Measurements from ENCODE around the gene FARSA. TPM values are rescaled to one million over a fixed set of nuclear protein-coding genes. Genes with fewer than 3 reads are reported as not detected.
A peak's percentile ranks its signal among the peaks of the same experiment; 100 is the strongest.

The FARSA gene
- total RNA-seq (2012; rRNA removed) (49.3 and 53.0 TPM in 2 replicates), polyA plus RNA-seq (2012; rRNA removed) (75.9 and 80.9 TPM in 2 replicates), Bru-seq, nascent RNA (percentile 65 among the genes with signal in this experiment), BruChase-seq, experiment 1, labeled RNA remaining after a 6-hour chase (percentile 74 among the genes with signal in this experiment), BruChase-seq, experiment 2, labeled RNA remaining after a 2-hour chase (percentile 66 among the genes with signal in this experiment)
- polyA plus RNA-seq (2012; cell fraction: cytosol; rRNA removed), result 103 and 124 TPM in 2 replicates
- polyA plus RNA-seq (2012; cell fraction: nucleus; rRNA removed; ENCODE audit: low replicate concordance), result 44.6 and 103 TPM in 2 replicates
- long read RNA-seq, transcript FARSA-201 (13 exons, 1,814 nt), result major isoform, 59 of 110 reads
- long read RNA-seq, partial matches to known transcripts, result 45 of 110 reads
- long read RNA-seq, other reads (novel, unspliced or antisense), result 6 of 110 reads

DNA sequence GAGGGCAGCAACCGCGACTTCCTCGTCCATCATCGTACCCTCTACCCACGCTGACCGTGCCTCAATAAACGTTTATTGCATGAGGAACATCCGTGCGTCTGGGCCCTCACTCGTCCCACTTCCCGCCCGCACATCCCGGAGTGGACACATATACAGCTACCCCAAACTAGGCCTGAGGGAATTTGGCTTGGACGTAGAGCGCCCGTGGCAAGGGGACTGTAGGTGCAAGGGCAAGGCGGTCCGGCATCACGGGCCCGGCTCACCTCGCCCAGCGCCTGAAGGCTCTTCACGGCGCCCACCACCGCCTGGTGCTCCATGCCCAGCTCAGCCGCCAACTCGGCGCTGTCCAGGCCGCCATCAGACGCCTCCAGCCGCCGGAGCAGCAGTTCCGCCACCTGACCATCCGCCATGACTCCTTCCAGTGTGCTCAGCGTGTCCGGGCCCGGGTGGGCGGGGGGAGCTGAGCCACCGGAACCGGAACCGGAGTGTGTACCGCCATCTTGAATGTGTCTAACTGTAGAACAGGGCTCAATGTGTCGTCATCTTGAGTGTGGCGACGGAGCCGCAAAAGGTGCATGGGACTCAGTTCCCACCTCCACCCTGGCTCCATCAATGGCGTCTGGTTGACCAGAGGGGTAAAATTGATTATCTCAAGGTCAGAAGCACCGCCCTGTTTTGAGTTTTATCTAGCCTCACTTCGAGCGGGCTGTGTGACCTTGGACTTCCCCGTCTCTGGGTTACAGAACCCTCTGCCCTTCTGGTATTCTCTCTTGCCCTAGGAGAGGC, at the start of gene FARSA:
TSS of gene FARSA (minus strand) at position 425 of the 786 bp plus-strand sequence. CDS start at position 410, 15 bp downstream.
- no peaks in the 10 kb centered on the region for H3K27me3 ChIP-seq (ENCODE audit: control insufficient read depth, insufficient read depth, low read length)
- H2BK120ac ChIP-seq (ENCODE audit: low read depth, low read length), result peak within 1 kb of the TSS; percentile 73; the same call in 1 of the 2 replicates
- peak within 1 kb of the TSS; percentile 93 for H3K4ac ChIP-seq (ENCODE audit: low read depth, low read length)
- WGBS, 2 experiments (ENCODE audit: extremely low coverage in 2 of 2, insufficient read length in 1 of 2), result 0% methylated on average over 18 of the region's 51 CpGs; no CpG with 5 or more reads in 1 of the 2 experiments
- peak within 1 kb of the TSS; percentile 100 for H2AK9ac ChIP-seq (replicated peaks; ENCODE audit: low read depth, low read length, poor library complexity)
- peak within 1 kb of the TSS; percentile 94 for H4K91ac ChIP-seq (ENCODE audit: insufficient read depth, low read depth, low read length)
- no peaks in the 10 kb centered on the region for H3K9me3 ChIP-seq (ENCODE audit: control insufficient read depth, insufficient read depth, low read length)
- peak within 1 kb of the TSS; percentile 80 for H3K27ac ChIP-seq (ENCODE audit: insufficient read depth, low read length)
- DNase-seq (peak; percentile 87), ATAC-seq (ENCODE audit: low read depth) (peak; percentile 76)
- H2AK5ac ChIP-seq (ENCODE audit: low read depth, low read length), result peak within 1 kb of the TSS; percentile 93
- H3K4me1 ChIP-seq (ENCODE audit: control insufficient read depth, insufficient read depth, low read length), result peaks cover 10% of the 10 kb centered on the region
- H4K20me1 ChIP-seq (ENCODE audit: insufficient read depth, low read length), result peaks cover 18% of the 10 kb centered on the region
- peak within 1 kb of the TSS; percentile 84; the same call in 1 of the 3 replicates for H2BK15ac ChIP-seq (ENCODE audit: low read depth, low read length)
- peak within 1 kb of the TSS; percentile 66; the same call in 1 of the 2 replicates for H2BK20ac ChIP-seq (ENCODE audit: low read depth, low read length)
- peak within 1 kb of the TSS; percentile 44 to 100 for H4K8ac ChIP-seq (ENCODE audit: low read depth in 2 of 2, low read length in 2 of 2)
- intact Hi-C loops (cut with micrococcal nuclease) (no loop called here), in situ Hi-C loops (cut with MboI; ENCODE audit: low sequenced_read_pairs) (no loop called here), dilution Hi-C loops (cut with HindIII; ENCODE audit: low sequenced_read_pairs, unreplicated experiment) (no loop called here)
- H3K4me2 ChIP-seq (ENCODE audit: low read depth, low read length), result peak within 1 kb of the TSS; percentile 97
- H3K36me3 ChIP-seq (ENCODE audit: control insufficient read depth, insufficient read depth, low read length), result peaks cover 19% of the 10 kb centered on the region
- peak within 1 kb of the TSS; percentile 71 for H3K18ac ChIP-seq (ENCODE audit: low read depth, low read length)
- ChIA-PET CTCF (no interaction called here), POLR2A (ENCODE audit: unreplicated experiment) (interaction anchor here (0.6 to 1.0 kb wide), 2 partner anchors 12 to 13 kb away, joined by 4 to 6 read pairs; no protein-coding TSS in a partner anchor)
- peaks cover 8 to 51% of the 10 kb centered on the region in 2 experiments; a peak in 3 of 4 replicates for H3K79me1 ChIP-seq (ENCODE audit: low read depth in 1 of 2, low read length in 2 of 2)
- TF ChIP-seq CEBPB (IDR thresholded peaks at IDR 0.05; ENCODE audit: low read depth, low read length) (0 out of 2 replicates have a peak, but pooled peaks have one; percentile 27), RFX5 (IDR thresholded peaks at IDR 0.05; ENCODE audit: low read depth, low read length) (no peak), POLR2A (IDR thresholded peaks at IDR 0.05; ENCODE audit: low read depth, low read length) (peak; percentile 84), BHLHE40 (IDR thresholded peaks at IDR 0.05; ENCODE audit: low read depth, low read length) (no peak), MXI1 (IDR thresholded peaks at IDR 0.05; ENCODE audit: borderline replicate concordance, low read depth, low read length) (peak; percentile 94), MAZ (IDR thresholded peaks at IDR 0.05; ENCODE audit: borderline replicate concordance, low read depth, low read length) (peak; percentile 89), RAD21 (IDR thresholded peaks at IDR 0.05; ENCODE audit: low read length) (no peak), CHD1 (IDR thresholded peaks at IDR 0.05; ENCODE audit: low read depth, low read length) (no peak)
- TF ChIP-seq, protein P1, sequence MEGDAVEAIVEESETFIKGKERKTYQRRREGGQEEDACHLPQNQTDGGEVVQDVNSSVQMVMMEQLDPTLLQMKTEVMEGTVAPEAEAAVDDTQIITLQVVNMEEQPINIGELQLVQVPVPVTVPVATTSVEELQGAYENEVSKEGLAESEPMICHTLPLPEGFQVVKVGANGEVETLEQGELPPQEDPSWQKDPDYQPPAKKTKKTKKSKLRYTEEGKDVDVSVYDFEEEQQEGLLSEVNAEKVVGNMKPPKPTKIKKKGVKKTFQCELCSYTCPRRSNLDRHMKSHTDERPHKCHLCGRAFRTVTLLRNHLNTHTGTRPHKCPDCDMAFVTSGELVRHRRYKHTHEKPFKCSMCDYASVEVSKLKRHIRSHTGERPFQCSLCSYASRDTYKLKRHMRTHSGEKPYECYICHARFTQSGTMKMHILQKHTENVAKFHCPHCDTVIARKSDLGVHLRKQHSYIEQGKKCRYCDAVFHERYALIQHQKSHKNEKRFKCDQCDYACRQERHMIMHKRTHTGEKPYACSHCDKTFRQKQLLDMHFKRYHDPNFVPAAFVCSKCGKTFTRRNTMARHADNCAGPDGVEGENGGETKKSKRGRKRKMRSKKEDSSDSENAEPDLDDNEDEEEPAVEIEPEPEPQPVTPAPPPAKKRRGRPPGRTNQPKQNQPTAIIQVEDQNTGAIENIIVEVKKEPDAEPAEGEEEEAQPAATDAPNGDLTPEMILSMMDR (conservative IDR thresholded peaks at IDR 0.05; ENCODE audit: low read depth, low read length), result no peak
- TF ChIP-seq, protein P2, sequence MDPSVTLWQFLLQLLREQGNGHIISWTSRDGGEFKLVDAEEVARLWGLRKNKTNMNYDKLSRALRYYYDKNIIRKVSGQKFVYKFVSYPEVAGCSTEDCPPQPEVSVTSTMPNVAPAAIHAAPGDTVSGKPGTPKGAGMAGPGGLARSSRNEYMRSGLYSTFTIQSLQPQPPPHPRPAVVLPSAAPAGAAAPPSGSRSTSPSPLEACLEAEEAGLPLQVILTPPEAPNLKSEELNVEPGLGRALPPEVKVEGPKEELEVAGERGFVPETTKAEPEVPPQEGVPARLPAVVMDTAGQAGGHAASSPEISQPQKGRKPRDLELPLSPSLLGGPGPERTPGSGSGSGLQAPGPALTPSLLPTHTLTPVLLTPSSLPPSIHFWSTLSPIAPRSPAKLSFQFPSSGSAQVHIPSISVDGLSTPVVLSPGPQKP (IDR thresholded peaks at IDR 0.05; ENCODE audit: borderline replicate concordance, low read depth, low read length), result 0 out of 2 replicates have a peak, but pooled peaks have one; percentile 78
- TF ChIP-seq, protein P3, sequence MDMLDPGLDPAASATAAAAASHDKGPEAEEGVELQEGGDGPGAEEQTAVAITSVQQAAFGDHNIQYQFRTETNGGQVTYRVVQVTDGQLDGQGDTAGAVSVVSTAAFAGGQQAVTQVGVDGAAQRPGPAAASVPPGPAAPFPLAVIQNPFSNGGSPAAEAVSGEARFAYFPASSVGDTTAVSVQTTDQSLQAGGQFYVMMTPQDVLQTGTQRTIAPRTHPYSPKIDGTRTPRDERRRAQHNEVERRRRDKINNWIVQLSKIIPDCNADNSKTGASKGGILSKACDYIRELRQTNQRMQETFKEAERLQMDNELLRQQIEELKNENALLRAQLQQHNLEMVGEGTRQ (IDR thresholded peaks at IDR 0.05; ENCODE audit: low read depth, low read length), result peak; percentile 66
- peak within 1 kb of the TSS; percentile 94 for H3K23ac ChIP-seq (ENCODE audit: low read depth, low read length)
- peak within 1 kb of the TSS; percentile 82 for H2BK5ac ChIP-seq (ENCODE audit: low read depth, low read length, poor library complexity, severe bottlenecking)
- peak within 1 kb of the TSS; percentile 73 for H3K56ac ChIP-seq (ENCODE audit: extremely low read depth, insufficient read depth, low read length)
- no TSS peak for BruUV-seq (replicated peaks)
- peak within 1 kb of the TSS; percentile 95 for H4K5ac ChIP-seq (ENCODE audit: low read depth, low read length)
- peak within 1 kb of the TSS; percentile 91 for H3K4me3 ChIP-seq (ENCODE audit: insufficient read depth, low read depth, low read length)
- H3K14ac ChIP-seq (replicated peaks; ENCODE audit: low read depth, low read length), result peak within 1 kb of the TSS; percentile 98
- peak within 1 kb of the TSS; percentile 92 for H3K9ac ChIP-seq (ENCODE audit: low read depth, low read length)
- peak within 1 kb of the TSS; percentile 97 for H2AFZ ChIP-seq (replicated peaks; ENCODE audit: low read length, poor library complexity)
- H3K9me1 ChIP-seq (ENCODE audit: insufficient read depth, low read length), result peaks cover 11% of the 10 kb centered on the region

Measured in IMR-90 (cell line).